Testis (tissue), 2 donors: ENCODE data around the gene KAT2B.
A peak's percentile ranks its signal among the peaks of the same experiment; 100 is the strongest.

Source experiments
- POLR2A ChIP-seq: fragments of 450-650 bp; IDR thresholded peaks from one replicate; pipeline ENCODE4 v1.6.1; 2017; ENCODE audit warnings: antibody characterized with exemption, mild to moderate bottlenecking, moderate library complexity
- TF ChIP-seq, protein P1 (sequence below), 3 experiments: fragments of 450-650 bp in 2 of 3; fragments of 200-600 bp in 1 of 3; sonication (generic) in 1 of 3; IDR thresholded peaks; one replicate each; pipeline ENCODE4 v1.5.1; 2016 to 2019; ENCODE audit warnings: antibody characterized with exemption in 3 of 3, mild to moderate bottlenecking in 2 of 3, moderate library complexity in 1 of 3

DNA sequence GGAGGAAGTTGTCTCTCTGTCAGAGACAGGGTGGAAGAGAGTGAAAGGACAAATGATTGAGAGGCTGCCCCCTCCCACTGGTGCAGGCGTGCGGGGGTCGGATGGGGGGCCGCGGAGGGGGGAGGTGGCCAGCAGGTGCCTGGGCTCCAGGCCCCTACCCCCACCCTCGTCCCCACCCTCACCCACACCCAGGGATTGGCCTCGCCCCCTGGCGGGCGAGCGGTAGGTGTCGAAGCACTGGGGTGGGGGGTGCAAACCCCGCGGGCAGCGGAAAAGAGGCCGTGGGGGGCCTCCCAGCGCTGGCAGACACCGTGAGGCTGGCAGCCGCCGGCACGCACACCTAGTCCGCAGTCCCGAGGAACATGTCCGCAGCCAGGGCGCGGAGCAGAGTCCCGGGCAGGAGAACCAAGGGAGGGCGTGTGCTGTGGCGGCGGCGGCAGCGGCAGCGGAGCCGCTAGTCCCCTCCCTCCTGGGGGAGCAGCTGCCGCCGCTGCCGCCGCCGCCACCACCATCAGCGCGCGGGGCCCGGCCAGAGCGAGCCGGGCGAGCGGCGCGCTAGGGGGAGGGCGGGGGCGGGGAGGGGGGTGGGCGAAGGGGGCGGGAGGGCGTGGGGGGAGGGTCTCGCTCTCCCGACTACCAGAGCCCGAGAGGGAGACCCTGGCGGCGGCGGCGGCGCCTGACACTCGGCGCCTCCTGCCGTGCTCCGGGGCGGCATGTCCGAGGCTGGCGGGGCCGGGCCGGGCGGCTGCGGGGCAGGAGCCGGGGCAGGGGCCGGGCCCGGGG is at the start of gene KAT2B:
- TF ChIP-seq, protein P1, sequence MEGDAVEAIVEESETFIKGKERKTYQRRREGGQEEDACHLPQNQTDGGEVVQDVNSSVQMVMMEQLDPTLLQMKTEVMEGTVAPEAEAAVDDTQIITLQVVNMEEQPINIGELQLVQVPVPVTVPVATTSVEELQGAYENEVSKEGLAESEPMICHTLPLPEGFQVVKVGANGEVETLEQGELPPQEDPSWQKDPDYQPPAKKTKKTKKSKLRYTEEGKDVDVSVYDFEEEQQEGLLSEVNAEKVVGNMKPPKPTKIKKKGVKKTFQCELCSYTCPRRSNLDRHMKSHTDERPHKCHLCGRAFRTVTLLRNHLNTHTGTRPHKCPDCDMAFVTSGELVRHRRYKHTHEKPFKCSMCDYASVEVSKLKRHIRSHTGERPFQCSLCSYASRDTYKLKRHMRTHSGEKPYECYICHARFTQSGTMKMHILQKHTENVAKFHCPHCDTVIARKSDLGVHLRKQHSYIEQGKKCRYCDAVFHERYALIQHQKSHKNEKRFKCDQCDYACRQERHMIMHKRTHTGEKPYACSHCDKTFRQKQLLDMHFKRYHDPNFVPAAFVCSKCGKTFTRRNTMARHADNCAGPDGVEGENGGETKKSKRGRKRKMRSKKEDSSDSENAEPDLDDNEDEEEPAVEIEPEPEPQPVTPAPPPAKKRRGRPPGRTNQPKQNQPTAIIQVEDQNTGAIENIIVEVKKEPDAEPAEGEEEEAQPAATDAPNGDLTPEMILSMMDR (IDR thresholded peaks at IDR 0.05) = peak; percentile 12 to 70 (median 47)
- TF ChIP-seq POLR2A = no peak
